GM06990 (cell line): ENCODE data around the gene HTRA2.

ENCODE experiments used
- DNase-seq: peaks from one replicate; pipeline ENCODE4 v3.0.0-alpha.2; 2011; ENCODE audit not compliant: insufficient read length; ENCODE audit errors: extremely low read depth
- H3K27me3 ChIP-seq: replicated peaks from 2 replicates; pipeline ENCODE4 v1.6.0; 2011; ENCODE audit warnings: low read length; ENCODE audit not compliant: control insufficient read depth, insufficient read depth
- H3K36me3 ChIP-seq: 2 replicates; pipeline ENCODE4 v1.5.1; 2011; ENCODE audit warnings: low read length; ENCODE audit not compliant: control insufficient read depth, insufficient read depth
- H3K4me3 ChIP-seq: replicated peaks from 2 replicates; pipeline ENCODE4 v1.5.1; 2011; ENCODE audit warnings: low read depth, mild to moderate bottlenecking, control low read depth, low read length
- TF ChIP-seq, protein P1 (sequence below): IDR thresholded peaks from 2 replicates; pipeline ENCODE4 v1.5.1; 2011; ENCODE audit warnings: low read length, control low read depth, mild to moderate bottlenecking, inconsistent platforms; ENCODE audit not compliant: insufficient read depth, poor library complexity, severe bottlenecking

HTRA2 gene

GRCh38 chr2:74503506-74504475, 25.9 kb upstream of the HTRA2 start:
- Histone ChIP-seq H3K27me3 (no peaks in the 10 kb centered on the region; the same call in none of the 2 replicates), H3K4me3 (peak overlapping the region; percentile 71), H3K36me3 (peaks cover 4% of the 10 kb centered on the region)
- TF ChIP-seq, protein P1, sequence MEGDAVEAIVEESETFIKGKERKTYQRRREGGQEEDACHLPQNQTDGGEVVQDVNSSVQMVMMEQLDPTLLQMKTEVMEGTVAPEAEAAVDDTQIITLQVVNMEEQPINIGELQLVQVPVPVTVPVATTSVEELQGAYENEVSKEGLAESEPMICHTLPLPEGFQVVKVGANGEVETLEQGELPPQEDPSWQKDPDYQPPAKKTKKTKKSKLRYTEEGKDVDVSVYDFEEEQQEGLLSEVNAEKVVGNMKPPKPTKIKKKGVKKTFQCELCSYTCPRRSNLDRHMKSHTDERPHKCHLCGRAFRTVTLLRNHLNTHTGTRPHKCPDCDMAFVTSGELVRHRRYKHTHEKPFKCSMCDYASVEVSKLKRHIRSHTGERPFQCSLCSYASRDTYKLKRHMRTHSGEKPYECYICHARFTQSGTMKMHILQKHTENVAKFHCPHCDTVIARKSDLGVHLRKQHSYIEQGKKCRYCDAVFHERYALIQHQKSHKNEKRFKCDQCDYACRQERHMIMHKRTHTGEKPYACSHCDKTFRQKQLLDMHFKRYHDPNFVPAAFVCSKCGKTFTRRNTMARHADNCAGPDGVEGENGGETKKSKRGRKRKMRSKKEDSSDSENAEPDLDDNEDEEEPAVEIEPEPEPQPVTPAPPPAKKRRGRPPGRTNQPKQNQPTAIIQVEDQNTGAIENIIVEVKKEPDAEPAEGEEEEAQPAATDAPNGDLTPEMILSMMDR = no peak
- DNase-seq = no peak

DNA sequence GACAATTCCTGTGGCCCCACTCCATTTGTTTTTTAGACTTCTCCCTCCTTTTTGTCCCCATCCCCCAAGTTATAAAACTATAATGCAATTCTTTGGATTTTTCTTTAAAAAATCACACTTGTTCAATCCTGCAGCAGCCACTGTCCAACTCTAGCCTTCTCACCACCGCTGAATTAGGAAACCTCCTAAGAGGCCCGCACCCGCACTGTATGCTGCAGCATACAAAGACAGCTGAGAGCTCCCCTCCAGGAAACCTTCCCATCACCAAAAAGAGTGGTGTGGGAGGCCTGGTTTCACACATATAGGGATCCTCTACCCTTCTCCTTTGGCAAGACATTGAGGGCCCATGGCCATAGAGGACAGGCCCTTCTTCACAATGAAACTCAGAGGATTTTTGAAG, 25.1 kb upstream of the HTRA2 start:
- Histone ChIP-seq H3K36me3 (peaks cover 4% of the 10 kb centered on the region), H3K4me3 (no peak overlapping the region), H3K27me3 (no peaks in the 10 kb centered on the region)
- TF ChIP-seq, protein P1 = no peak
- no peak for DNase-seq

DNA sequence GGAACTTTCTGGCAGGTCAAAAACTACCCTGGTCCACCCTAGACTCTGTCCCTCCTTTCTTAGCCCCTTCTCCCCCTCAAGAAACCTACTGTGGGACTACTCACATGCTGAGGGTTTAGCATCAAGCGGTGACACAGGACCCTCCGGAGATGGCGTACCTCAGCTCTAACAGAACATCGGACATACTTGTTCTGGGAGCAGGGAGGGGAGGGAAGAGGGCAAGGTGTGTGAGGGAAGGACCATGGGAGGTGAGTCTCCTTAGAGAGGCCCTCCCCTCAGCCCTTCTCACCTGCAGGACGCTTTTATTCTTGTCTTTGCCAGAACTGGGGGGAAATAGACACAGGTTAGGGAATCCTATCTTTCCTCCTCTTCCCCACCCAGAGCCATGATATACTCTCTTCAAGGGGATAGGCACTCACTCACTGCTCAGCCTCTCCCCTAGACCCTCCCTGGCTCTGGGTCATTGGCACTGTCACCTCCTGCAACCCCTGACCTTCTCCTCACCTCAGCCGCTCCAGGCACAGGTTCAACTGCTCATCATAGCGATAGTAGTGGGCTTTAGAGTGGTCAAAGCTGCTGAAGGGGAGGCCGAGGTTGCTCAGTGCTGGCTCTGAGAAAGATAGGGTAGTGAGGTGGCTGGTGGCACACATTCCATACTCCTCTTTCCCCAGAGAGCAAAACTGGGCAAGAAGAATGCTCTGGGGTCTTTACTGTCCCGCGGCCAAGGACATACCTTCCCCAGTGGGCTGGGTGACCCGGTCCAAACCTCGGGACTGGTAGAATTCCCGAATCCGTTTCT, 24.1 kb upstream of the HTRA2 start:
- no peaks in the 10 kb centered on the region for H3K27me3 ChIP-seq
- TF ChIP-seq, protein P1 = no peak
- no peak overlapping the region for H3K4me3 ChIP-seq
- DNase-seq = no peak
- peaks cover 4% of the 10 kb centered on the region for H3K36me3 ChIP-seq

GRCh38 chr2:74507145-74507925, 22.4 kb upstream of the HTRA2 start, which contains the start of gene PCGF1:
TSS of gene PCGF1 (minus strand) at chr2:74507695. CDS start at chr2:74507668, 27 bp downstream.
- TF ChIP-seq, protein P1 = peak; percentile 83
- Histone ChIP-seq H3K27me3 (no peaks in the 10 kb centered on the region), H3K4me3 (peak within 1 kb of the TSS; percentile 93), H3K36me3 (peaks cover 4% of the 10 kb centered on the region)
- DNase-seq = peak; percentile 99

- Histone ChIP-seq H3K4me3 (peak overlapping the region; percentile 93), H3K27me3 (no peaks in the 10 kb centered on the region; the same call in 1 of the 2 replicates), H3K36me3 (peaks cover 4% of the 10 kb centered on the region)
- TF ChIP-seq, protein P1 = no peak
- DNase-seq = no peak
Observed at GRCh38 chr2:74507926-74508520, 21.7 kb upstream of the HTRA2 start.
